CD4-positive, alpha-beta T cell (primary cell): Measurements from ENCODE around the gene ZNF425. TPM values are rescaled to one million over a fixed set of nuclear protein-coding genes. Genes with fewer than 3 reads are reported as not detected.

Experiments
- ATAC-seq: fragments of 200-7000 bp; cut with Tn5 transposase; one replicate; pipeline ENCODE4 v1.10.0; 2022; ENCODE audit warnings: mild to moderate bottlenecking; ENCODE audit not compliant: poor library complexity
- CTCF ChIA-PET: fragments of 350-600 bp; sonication (Branson Sonifier 250); formaldehyde crosslinking; loops from one replicate; lab custom pipeline; 2021; ENCODE audit warnings: antibody characterized with exemption, inconsistent platforms; lab: Charles Lee
- POLR2A ChIA-PET: fragments of 350-600 bp; sonication (Branson Sonifier 250); formaldehyde crosslinking; loops from one replicate; lab custom pipeline; 2021; ENCODE audit warnings: antibody characterized with exemption, inconsistent platforms; lab: Charles Lee
- DNase-seq, 14 experiments: peaks; one replicate each; pipeline ENCODE4 v3.0.0-alpha.2; 2013 to 2020; ENCODE audit warnings: mixed read lengths in 2 of 14
- H3K27ac ChIP-seq, 2 donors: one replicate each; pipeline versions ENCODE4 v1.5.1 to v1.7.0; 2013; ENCODE audit warnings: low read length in 2 of 2, low read depth in 1 of 2, mild to moderate bottlenecking in 1 of 2
- H3K27me3 ChIP-seq, 2 experiments: 1 replicate in 1 of 2; 2 replicates in 1 of 2; pipeline versions ENCODE4 v1.6.1 to v1.7.0; 2013; ENCODE audit warnings: low read length in 2 of 2, control low read depth in 1 of 2, mild to moderate bottlenecking in 1 of 2, moderate library complexity in 1 of 2; ENCODE audit not compliant: insufficient read depth in 2 of 2, control insufficient read depth in 1 of 2
- H3K36me3 ChIP-seq: one replicate; pipeline ENCODE4 v1.6.1; 2013; ENCODE audit warnings: low read length, control low read depth; ENCODE audit not compliant: insufficient read depth
- H3K4me1 ChIP-seq: one replicate; pipeline ENCODE4 v1.6.1; 2013; ENCODE audit warnings: low read length, control low read depth; ENCODE audit not compliant: insufficient read depth
- H3K4me3 ChIP-seq: one replicate; pipeline ENCODE4 v1.5.1; 2013; ENCODE audit warnings: mild to moderate bottlenecking, low read length, moderate library complexity
- H3K9me3 ChIP-seq, 2 experiments: 1 replicate in 1 of 2; 2 replicates in 1 of 2; pipeline versions ENCODE4 v1.6.1 to v1.7.0; 2013; ENCODE audit warnings: low read length in 2 of 2, mild to moderate bottlenecking in 2 of 2, control low read depth in 1 of 2, moderate library complexity in 1 of 2; ENCODE audit not compliant: control insufficient read depth in 1 of 2, insufficient read depth in 1 of 2
- H3K27ac Mint-ChIP-seq: one replicate; pipeline ENCODE4 v1.8.0; 2020; ENCODE audit warnings: mixed read lengths
- H3K27me3 Mint-ChIP-seq: one replicate; pipeline ENCODE4 v1.8.0; 2021; ENCODE audit warnings: mixed read lengths
- H3K36me3 Mint-ChIP-seq: one replicate; pipeline ENCODE4 v1.8.0; 2021; ENCODE audit warnings: low read depth, mixed read lengths
- H3K4me1 Mint-ChIP-seq: one replicate; pipeline ENCODE4 v1.8.0; 2021; ENCODE audit warnings: low read depth, mixed read lengths
- H3K4me3 Mint-ChIP-seq: one replicate; pipeline ENCODE4 v1.8.0; 2020; ENCODE audit warnings: mild to moderate bottlenecking, mixed read lengths
- H3K9me3 Mint-ChIP-seq: one replicate; pipeline ENCODE4 v1.8.0; 2020; ENCODE audit warnings: mixed read lengths
- CTCF ChIP-seq: fragments of 200-600 bp; IDR thresholded peaks from one replicate; pipeline ENCODE4 v1.8.0; 2022; ENCODE audit warnings: antibody characterized with exemption, mild to moderate bottlenecking
- intact Hi-C, 2 experiments: fragments of 100-400 bp; cut with DNase I in 1 of 2; cut with micrococcal nuclease in 1 of 2; formaldehyde crosslinking; loops; one replicate each; pipeline versions ENCODE4 v1.15.1 to v1.9.0; 2023 to 2025; cut with DNase I, micrococcal nuclease
- total RNA-seq, 174 experiments: library from RNA in 2 of 174; stranded (reverse) in 2 of 174; gene quantifications; one replicate each; pipeline ENCODE4 v1.2.3 and lab custom pipeline; 2021 to 2026

Gene ZNF425
- total RNA-seq, 2 experiments from 2014 or later: 0.22 to 0.39 TPM

GRCh38 chr7:149125189-149125862 lies 798 bp downstream of the ZNF425 start:
- no peak for DNase-seq

GRCh38 chr7:149109969-149110368 lies 16.2 kb downstream of the ZNF425 start:
- peaks cover 5% of the 10 kb centered on the region for H3K36me3 Mint-ChIP-seq
- H3K4me1 Mint-ChIP-seq: no peaks in the 10 kb centered on the region
- H3K27me3 Mint-ChIP-seq: no peaks in the 10 kb centered on the region

More at GRCh38 chr7:149125189-149125862, 798 bp downstream of the ZNF425 start:
- peaks cover 1% of the 10 kb centered on the region for H3K9me3 Mint-ChIP-seq
- no peak for ATAC-seq
- POLR2A ChIA-PET: interaction anchor here (0.9 to 4.4 kb wide), 9 partner anchors 22 to 335 kb away, joined by 3 to 108 read pairs (median 8); partner anchors contain the start of genes PDIA4, ZNF282, ZNF398 and ZNF777
- H3K27ac Mint-ChIP-seq: peak overlapping the region; percentile 96
- no peak for TF ChIP-seq CTCF
- H3K9me3 ChIP-seq: peaks cover 0 to 1% of the 10 kb centered on the region in 2 experiments
- peaks cover 36% of the 10 kb centered on the region for H3K36me3 Mint-ChIP-seq
- peaks cover 12% of the 10 kb centered on the region for H3K4me1 ChIP-seq
- H3K4me1 Mint-ChIP-seq: peaks cover 24% of the 10 kb centered on the region
- no peaks in the 10 kb centered on the region for H3K27me3 Mint-ChIP-seq
- intact Hi-C loops: loop anchor here in 1 of 2 experiments (2.0 to 10.0 kb wide), 4 partner anchors 99 to 431 kb away; partner anchors contain the start of genes CUL1, EZH2 and ZNF746
- H3K36me3 ChIP-seq: no peaks in the 10 kb centered on the region
- CTCF ChIA-PET: interaction anchor here (0.6 to 6.1 kb wide), 6 partner anchors 10 to 136 kb away, joined by 3 to 67 read pairs (median 6); partner anchors contain the start of genes PDIA4, ZNF398 and ZNF783
- peak overlapping the region; percentile 74 to 79 for H3K27ac ChIP-seq
- H3K4me3 Mint-ChIP-seq: peak overlapping the region; percentile 100
- H3K27me3 ChIP-seq: no peaks in the 10 kb centered on the region
- peak overlapping the region; percentile 100 for H3K4me3 ChIP-seq

GRCh38 chr7:149104749-149105148 lies 21.4 kb downstream of the ZNF425 start:
- intact Hi-C loops: no loop called here
- H3K9me3 Mint-ChIP-seq: no peaks in the 10 kb centered on the region
- H3K4me3 ChIP-seq: no peak overlapping the region
- no peaks in the 10 kb centered on the region for H3K4me1 Mint-ChIP-seq
- no peak overlapping the region for H3K27ac ChIP-seq
- ChIA-PET POLR2A (no interaction called here), CTCF (no interaction called here)
- H3K27me3 ChIP-seq: no peaks in the 10 kb centered on the region
- ATAC-seq (no peak), DNase-seq (no peak)
- H3K27me3 Mint-ChIP-seq: no peaks in the 10 kb centered on the region
- no peaks in the 10 kb centered on the region for H3K4me1 ChIP-seq
- H3K9me3 ChIP-seq: no peaks in the 10 kb centered on the region
- no peak overlapping the region for H3K27ac Mint-ChIP-seq
- H3K36me3 Mint-ChIP-seq: no peaks in the 10 kb centered on the region
- H3K36me3 ChIP-seq: no peaks in the 10 kb centered on the region
- TF ChIP-seq CTCF: no peak
- no peak overlapping the region for H3K4me3 Mint-ChIP-seq

More at GRCh38 chr7:149109969-149110368, 16.2 kb downstream of the ZNF425 start:
- ATAC-seq (no peak), DNase-seq (no peak)
- no peaks in the 10 kb centered on the region for H3K4me1 ChIP-seq
- no peak overlapping the region for H3K4me3 ChIP-seq
- H3K27me3 ChIP-seq: no peaks in the 10 kb centered on the region
- no peak for TF ChIP-seq CTCF
- ChIA-PET POLR2A (no interaction called here), CTCF (no interaction called here)
- intact Hi-C loops: no loop called here
- Mint-ChIP-seq H3K9me3 (no peaks in the 10 kb centered on the region), H3K4me3 (no peak overlapping the region), H3K27ac (no peak overlapping the region)
- no peaks in the 10 kb centered on the region for H3K36me3 ChIP-seq
- no peak overlapping the region for H3K27ac ChIP-seq
- H3K9me3 ChIP-seq: no peaks in the 10 kb centered on the region
